ENCODE data around the gene MXRA8.

The MXRA8 gene

DNA sequence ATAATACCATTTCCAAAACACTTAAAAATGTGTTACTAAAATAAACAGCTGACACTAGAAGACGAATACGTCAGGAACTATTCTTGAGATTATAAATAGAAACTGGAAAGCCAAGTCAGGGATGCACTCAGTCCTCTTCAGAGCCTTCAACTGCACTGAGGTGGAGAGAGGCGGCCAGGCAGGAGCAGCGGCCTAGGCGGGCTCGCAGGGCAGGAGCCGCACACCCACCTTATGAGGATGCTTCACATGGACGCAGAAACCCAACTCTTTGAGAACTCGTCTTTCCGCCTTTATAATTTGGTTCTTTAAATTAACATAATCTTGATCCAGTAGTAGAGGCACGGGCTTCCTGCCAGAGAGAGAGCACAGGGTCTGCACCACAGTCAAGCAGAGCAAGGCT, 36.8 kb upstream of the MXRA8 start:
- DNase-seq (no peak), ATAC-seq (ENCODE audit: insufficient read depth, low read depth) (no peak)
- peaks cover 24% of the 10 kb centered on the region for H4K20me1 ChIP-seq (ENCODE audit: insufficient read depth, low read length)
- peaks cover 65% of the 10 kb centered on the region for H3K79me2 ChIP-seq (ENCODE audit: insufficient read depth, low read length)
- no peak overlapping the region for H3K27ac ChIP-seq (ENCODE audit: low read length)
- no peaks in the 10 kb centered on the region for H3K27me3 ChIP-seq (ENCODE audit: insufficient read depth, low read length, poor library complexity)
- no peak overlapping the region for H3K4me3 ChIP-seq (ENCODE audit: low read depth in 1 of 2, low read length in 2 of 2)
- no peak overlapping the region for H3K4me2 ChIP-seq (ENCODE audit: insufficient read depth, low read length)
- peaks cover 27% of the 10 kb centered on the region for H3K4me1 ChIP-seq (ENCODE audit: insufficient read depth, low read length)
- peaks cover 79% of the 10 kb centered on the region for H3K36me3 ChIP-seq (ENCODE audit: insufficient read depth, low read length)
- no peaks in the 10 kb centered on the region for H3K9me3 ChIP-seq (ENCODE audit: insufficient read depth, low read length, severe bottlenecking)
- H2AFZ ChIP-seq (ENCODE audit: low read depth, low read length), result no peak overlapping the region
- TF ChIP-seq, protein P1, sequence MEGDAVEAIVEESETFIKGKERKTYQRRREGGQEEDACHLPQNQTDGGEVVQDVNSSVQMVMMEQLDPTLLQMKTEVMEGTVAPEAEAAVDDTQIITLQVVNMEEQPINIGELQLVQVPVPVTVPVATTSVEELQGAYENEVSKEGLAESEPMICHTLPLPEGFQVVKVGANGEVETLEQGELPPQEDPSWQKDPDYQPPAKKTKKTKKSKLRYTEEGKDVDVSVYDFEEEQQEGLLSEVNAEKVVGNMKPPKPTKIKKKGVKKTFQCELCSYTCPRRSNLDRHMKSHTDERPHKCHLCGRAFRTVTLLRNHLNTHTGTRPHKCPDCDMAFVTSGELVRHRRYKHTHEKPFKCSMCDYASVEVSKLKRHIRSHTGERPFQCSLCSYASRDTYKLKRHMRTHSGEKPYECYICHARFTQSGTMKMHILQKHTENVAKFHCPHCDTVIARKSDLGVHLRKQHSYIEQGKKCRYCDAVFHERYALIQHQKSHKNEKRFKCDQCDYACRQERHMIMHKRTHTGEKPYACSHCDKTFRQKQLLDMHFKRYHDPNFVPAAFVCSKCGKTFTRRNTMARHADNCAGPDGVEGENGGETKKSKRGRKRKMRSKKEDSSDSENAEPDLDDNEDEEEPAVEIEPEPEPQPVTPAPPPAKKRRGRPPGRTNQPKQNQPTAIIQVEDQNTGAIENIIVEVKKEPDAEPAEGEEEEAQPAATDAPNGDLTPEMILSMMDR (IDR thresholded peaks at IDR 0.05; ENCODE audit: borderline replicate concordance, extremely low read depth, low read length, poor library complexity, severe bottlenecking), result no peak
- TF ChIP-seq EZH2 (IDR thresholded peaks at IDR 0.05; ENCODE audit: borderline replicate concordance, low read depth, low read length, severe bottlenecking), result no peak
- no peak overlapping the region for H3K9ac ChIP-seq (ENCODE audit: low read depth, low read length)

DNA sequence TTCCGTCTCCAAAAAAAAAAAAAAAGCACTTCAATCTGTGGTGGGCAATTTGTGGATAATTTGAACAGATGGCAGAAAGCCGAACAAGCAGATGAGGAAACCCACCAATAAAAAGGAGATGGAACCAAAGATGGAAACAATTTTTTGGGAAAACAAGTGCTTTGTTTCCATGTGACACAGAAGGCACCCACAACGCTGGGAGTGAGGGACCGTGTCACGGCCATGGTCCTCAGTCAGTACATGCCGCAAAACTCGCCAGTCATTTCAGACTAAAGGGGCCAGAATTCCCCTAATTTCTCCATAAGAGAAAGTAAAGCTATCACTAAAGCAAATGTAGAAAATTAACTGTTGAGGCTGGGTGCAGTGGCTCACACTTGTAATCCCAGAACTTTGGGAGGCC, 35.8 kb upstream of the MXRA8 start:
- Histone ChIP-seq H3K27ac (ENCODE audit: low read length) (no peak overlapping the region), H4K20me1 (ENCODE audit: insufficient read depth, low read length) (peaks cover 19% of the 10 kb centered on the region), H3K4me1 (ENCODE audit: insufficient read depth, low read length) (peaks cover 22% of the 10 kb centered on the region), H3K9me3 (ENCODE audit: insufficient read depth, low read length, severe bottlenecking) (no peaks in the 10 kb centered on the region), H3K36me3 (ENCODE audit: insufficient read depth, low read length) (peaks cover 87% of the 10 kb centered on the region), H2AFZ (ENCODE audit: low read depth, low read length) (no peak overlapping the region), H3K79me2 (ENCODE audit: insufficient read depth, low read length) (peaks cover 57% of the 10 kb centered on the region), H3K4me3 (ENCODE audit: low read depth in 1 of 2, low read length in 2 of 2) (no peak overlapping the region), H3K27me3 (ENCODE audit: insufficient read depth, low read length, poor library complexity) (no peaks in the 10 kb centered on the region), H3K9ac (ENCODE audit: low read depth, low read length) (no peak overlapping the region), H3K4me2 (ENCODE audit: insufficient read depth, low read length) (no peak overlapping the region)
- DNase-seq, result no peak
- TF ChIP-seq EZH2 (IDR thresholded peaks at IDR 0.05; ENCODE audit: borderline replicate concordance, low read depth, low read length, severe bottlenecking), result no peak
- TF ChIP-seq, protein P1 (IDR thresholded peaks at IDR 0.05; ENCODE audit: borderline replicate concordance, extremely low read depth, low read length, poor library complexity, severe bottlenecking), result no peak
- ATAC-seq (ENCODE audit: insufficient read depth, low read depth), result no peak

DNA sequence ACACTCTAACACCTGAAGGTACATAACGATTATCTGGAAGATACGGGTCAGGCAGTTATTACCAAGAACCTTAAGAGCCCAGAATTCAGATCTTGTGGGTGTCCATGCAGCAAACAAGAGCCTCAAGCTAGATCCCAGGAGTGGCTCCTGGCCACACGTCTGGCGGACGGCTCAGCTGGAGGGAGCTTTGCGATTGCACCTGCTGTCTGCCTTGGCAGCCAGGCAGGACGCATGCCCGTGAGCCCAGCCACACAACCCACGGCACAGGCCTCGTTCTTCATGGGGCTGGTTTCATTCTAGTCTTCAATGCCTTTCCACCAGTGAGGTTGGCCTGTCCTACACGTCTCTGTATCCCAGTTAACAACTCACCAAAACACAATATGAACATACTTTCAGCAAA, 35.1 kb upstream of the MXRA8 start:
- peaks cover 50% of the 10 kb centered on the region for H3K79me2 ChIP-seq (ENCODE audit: insufficient read depth, low read length)

More for the DNA sequence above, 35.1 kb upstream of the MXRA8 start:
- H4K20me1 ChIP-seq (ENCODE audit: insufficient read depth, low read length), result peaks cover 19% of the 10 kb centered on the region
- no peaks in the 10 kb centered on the region for H3K27me3 ChIP-seq (ENCODE audit: insufficient read depth, low read length, poor library complexity)
- TF ChIP-seq EZH2 (IDR thresholded peaks at IDR 0.05; ENCODE audit: borderline replicate concordance, low read depth, low read length, severe bottlenecking), result no peak
- TF ChIP-seq, protein P1 (IDR thresholded peaks at IDR 0.05; ENCODE audit: borderline replicate concordance, extremely low read depth, low read length, poor library complexity, severe bottlenecking), result no peak
- H3K4me3 ChIP-seq (ENCODE audit: low read depth in 1 of 2, low read length in 2 of 2), result no peak overlapping the region
- H3K9me3 ChIP-seq (ENCODE audit: insufficient read depth, low read length, severe bottlenecking), result no peaks in the 10 kb centered on the region
- peaks cover 21% of the 10 kb centered on the region for H3K4me1 ChIP-seq (ENCODE audit: insufficient read depth, low read length)
- no peak overlapping the region for H3K27ac ChIP-seq (ENCODE audit: low read length)
- DNase-seq (no peak), ATAC-seq (ENCODE audit: insufficient read depth, low read depth) (no peak)
- peaks cover 90% of the 10 kb centered on the region for H3K36me3 ChIP-seq (ENCODE audit: insufficient read depth, low read length)
- no peak overlapping the region for H3K4me2 ChIP-seq (ENCODE audit: insufficient read depth, low read length)
- no peak overlapping the region for H3K9ac ChIP-seq (ENCODE audit: low read depth, low read length)
- H2AFZ ChIP-seq (ENCODE audit: low read depth, low read length), result no peak overlapping the region

Measured in DND-41 (cell line).